GM18858 (cell line): ENCODE measurements around the gene ZDHHC19.
"Not testable (repeated sequence)": the region's sequence is repeated elsewhere in the genome, so short reads cannot be mapped to it uniquely, and the experiment has no call there.

ENCODE experiments used
- ATAC-seq: cut with Tn5 transposase; IDR thresholded peaks from one replicate; pipeline ENCODE4 v1.9.1; 2021; ENCODE audit not compliant: unreplicated experiment

The ZDHHC19 gene

DNA sequence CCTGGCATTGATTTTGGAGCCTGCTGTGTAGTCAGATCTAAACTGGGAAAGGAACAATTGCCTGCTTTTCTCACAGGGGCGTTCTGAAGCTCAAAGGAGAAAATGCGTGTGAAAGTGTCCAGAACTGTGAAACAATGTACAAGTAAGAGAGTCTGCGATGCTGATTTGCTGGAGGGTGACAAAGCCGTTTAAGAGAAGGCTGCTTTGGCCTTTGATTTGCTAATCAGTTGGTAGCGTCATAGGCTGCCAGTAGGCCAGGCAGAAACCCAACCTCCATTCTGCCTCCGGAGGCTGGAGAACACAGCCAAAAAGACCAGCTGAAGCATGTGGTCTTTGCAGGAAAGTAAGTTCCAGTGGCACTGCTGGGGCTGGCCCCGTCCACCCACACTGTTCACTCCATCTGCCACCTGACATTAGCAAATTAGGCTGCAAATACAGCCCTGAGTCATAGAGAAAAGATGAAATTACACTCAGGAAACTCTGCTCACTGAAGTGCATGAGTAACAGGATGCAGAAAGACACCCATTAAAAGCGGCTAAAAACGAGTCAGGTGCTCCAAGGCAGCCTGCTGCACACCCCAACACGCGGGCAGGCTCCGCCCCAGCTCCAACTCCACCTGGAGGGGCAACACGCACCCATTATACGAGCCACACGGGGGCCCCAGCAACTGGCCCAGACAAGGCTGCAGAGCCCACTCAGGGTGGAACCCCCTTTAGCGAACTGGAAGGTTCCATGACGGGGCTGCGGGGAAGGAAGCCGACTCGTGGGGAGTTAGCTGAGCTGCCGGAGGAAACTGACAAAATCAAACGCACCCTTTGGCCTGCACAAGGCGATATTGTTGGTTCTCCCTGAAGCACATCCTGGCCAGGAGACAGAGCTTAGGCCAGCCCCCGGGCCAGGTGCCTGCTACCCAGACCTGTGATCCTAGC is 31.6 kb downstream of the ZDHHC19 start:
- ATAC-seq, result peak; percentile 59

DNA sequence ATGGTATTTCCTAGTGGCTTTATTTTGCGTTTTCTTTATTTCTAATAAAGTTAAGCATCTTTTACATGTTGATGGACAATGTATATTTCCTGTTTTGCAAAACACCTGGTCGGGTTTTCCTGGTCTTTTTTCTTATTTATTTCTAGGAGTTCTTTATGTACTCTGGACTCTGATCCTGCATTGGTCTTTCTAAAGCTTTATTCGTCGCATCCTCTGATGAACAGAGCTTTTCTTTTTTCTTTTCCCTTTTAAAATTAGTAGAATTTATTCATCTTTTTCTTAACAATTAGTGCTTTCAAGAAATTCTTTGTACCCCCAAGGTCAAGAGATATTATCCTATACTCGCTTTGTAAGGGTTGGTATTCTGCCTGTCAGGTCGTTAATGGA is 32.2 kb downstream of the ZDHHC19 start:
- no peak for ATAC-seq

DNA sequence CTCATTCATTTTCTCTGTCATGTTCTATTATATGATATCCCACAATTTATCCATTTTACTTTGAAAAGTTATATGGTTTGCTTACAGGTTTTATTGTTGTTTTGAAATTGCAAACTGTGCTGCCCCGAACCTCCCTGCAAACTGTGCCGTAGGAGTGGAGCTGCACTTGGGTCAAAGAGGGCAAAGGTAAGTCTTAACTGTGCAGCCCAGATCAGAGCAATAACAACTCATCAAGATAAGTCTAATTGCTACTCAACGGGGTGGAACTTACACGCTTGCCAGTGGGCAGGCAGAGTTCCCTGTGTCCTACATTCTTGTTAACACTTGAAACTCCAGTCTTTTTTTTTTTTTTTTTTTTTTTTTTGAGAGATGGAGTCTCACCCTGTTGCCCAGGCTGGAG is 33.2 kb downstream of the ZDHHC19 start:
- ATAC-seq, result no peak

DNA sequence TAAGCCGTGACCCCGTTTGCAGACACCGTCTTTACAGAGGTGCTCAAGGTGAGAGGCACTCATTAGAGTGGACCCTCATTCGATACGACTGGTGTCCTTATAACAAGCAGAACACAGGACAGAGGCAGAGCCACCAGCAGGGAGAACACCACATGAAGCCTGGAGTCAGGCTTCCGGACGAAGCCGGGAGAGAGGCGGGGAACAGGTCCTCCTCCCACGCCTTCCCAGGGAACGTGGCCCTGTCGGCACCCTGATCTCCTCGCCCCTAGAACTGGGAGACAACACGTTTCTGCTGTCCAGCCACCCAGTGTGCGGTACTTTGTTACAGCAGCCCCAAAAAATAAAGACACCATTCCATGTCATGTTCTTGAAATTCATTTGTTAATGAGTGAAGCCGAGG is 33.6 kb downstream of the ZDHHC19 start:
- ATAC-seq, result no peak

DNA sequence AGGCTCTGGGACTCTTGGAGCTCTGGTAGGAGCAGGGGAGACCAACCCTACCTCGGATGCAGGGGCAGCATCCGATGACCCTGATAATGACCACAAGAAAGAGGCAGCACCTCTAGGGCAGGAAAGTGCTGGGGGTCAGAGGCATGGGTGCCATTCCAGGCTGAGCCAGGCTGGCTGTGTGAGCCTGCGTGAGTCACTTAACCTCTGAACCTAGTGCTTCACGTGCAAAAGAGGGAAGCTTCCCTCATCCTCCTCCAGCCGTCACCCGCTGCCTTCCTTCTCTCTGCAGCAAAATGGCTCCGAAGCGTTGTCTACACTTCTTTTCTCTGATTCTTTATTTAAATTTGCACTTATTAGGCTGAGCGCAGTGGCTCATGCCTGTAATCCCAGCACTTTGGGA is 35.5 kb downstream of the ZDHHC19 start:
- no peak for ATAC-seq

DNA sequence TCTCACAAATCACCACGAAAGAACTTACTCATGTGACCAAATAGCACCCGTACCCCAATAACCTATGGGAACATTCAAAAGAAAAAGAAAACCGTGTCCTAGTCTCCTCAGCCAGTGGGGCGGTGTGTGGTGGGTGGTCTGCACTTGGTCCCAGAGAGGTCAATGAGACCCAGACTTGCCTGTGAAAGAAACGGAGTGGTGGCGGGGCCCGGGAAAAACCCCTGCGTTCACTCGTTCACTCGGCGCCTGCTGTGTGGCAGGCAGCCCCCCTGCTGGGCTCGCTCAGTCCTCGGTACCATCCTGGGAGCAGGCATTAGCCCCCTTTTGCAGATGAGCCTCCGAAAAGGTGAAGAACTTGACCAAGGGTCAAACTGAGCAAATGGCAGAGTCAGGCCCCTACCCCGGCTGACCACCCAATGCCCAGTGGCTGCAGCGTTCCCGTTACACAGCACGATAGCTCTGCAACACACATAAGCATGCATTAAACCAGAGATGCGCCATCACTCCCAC is 36.0 kb downstream of the ZDHHC19 start:
- ATAC-seq, result no peak

DNA sequence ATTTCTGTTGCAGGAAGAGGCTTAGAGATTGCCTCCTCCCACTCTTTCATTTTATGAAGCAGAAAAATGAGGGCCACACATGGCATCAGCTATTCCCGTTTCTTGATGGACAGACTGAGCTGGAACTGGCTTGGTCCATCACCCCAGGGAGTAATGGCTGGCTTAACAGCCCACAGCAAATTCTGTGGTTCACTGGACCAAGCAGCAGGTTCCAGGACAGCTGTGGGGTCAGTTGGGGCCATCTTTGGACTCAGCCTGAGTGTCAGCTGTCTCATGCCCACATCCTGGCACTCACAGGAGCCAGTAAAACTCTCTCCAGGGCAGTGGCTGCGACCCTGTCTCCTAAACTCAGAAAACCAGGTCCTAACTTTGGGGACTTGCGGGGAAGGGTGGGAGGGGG is 36.5 kb downstream of the ZDHHC19 start:
- no peak for ATAC-seq

DNA sequence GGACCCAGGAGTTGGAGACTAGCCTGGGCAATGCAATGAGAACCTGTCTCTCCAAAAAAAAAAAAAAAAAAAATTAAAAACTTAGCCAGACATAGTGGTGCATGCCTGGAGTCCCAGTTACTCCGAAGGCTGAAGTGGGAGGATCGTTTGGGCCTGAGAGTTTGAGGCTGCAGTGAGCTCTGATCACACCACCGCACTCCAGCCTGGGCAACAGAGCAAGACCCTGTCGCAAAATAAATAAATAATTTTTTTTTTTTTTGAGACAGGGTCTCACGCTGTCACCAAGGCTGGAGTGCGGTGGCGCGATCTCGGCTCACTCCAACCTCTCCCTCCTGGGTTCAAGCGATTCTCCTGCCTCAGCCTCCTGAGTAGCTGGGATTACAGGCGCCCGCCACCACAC is 40.9 kb downstream of the ZDHHC19 start:
- ATAC-seq, result not testable (repeated sequence)

DNA sequence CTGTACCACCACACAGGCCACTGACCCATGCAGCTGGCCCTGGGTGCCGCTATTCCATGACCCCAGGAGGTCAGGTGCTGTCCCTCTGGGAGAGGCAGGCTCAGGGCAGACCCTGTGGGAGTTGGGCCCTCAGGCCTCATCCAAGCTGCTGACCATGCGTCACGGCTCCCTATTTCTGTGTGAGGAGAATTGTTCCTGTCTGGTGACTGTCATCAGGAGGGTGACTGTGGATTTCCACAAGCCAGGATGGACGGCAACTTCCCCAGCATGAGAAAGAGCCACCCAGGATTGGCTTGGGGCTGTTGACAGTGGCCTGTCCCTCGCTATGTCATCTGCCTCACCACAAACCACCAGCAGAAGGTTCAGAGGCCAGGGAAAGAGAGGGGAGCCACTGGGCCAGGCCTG is 41.4 kb downstream of the ZDHHC19 start:
- ATAC-seq, result no peak

DNA sequence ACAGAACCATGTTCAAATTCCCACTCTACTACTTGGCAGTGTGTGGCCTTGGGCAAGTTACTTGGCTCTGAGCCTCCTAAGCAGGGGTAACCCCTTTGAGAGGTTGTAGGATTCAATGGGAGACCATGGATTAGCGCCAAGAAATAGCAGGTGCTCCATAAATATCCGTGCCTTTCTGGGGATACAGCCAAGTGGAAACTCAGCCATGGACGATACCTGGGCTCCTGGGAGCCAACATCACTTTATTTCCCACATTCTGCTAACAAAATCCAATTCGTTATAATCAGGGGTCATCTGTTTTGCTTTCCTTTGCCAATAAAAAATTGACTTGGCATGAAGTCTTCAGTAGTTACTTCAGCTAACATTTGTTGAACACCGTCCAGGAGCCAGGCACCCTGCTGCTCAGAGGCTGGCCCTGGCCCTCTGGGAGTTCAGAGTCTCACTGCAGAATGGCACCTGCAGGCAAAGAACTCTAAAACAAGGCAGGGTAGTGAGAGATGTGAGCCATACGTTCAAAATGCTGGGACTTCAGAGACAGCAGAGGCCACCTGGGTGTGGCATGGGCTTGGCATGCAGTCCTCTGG is 42.3 kb downstream of the ZDHHC19 start:
- no peak for ATAC-seq

DNA sequence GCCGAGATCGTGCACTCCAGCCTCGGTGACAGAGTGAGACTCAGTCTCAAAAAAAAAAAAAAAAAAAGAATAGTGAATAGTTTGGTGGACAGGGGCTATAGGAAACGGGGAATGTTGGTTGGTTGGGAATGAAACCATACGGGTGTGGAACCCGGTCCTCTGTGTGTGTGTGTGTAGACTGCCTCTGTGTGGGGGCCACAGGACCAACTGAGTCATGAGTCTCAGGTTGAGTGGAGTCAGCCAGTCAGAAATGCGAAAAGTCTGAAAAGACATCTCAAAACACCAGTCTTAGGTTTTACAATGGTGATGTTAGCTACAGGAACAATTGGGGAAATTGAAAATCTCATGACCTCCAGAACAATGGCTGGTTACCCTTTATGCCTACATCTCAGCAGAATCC is 44.5 kb downstream of the ZDHHC19 start:
- no peak for ATAC-seq

DNA sequence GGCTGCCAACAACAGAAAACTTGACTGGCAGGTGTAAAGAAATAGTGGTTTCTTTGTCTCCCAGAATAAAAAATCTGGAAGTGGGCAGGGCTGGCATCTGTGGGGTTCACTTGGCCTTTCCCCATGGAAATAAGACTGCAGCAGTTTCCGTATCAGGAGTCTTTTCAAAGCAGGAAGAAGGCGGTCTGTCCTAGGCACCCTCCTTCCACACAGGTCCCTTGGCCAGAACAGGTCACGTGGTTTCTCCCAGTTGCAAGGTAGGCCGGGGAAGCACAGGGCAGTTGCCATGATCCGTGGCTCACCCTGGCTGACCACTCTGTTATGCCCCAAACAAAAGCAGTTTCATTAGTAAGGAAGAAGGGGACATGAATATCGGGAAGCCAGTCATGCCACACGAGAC is 45.4 kb downstream of the ZDHHC19 start:
- ATAC-seq, result no peak

DNA sequence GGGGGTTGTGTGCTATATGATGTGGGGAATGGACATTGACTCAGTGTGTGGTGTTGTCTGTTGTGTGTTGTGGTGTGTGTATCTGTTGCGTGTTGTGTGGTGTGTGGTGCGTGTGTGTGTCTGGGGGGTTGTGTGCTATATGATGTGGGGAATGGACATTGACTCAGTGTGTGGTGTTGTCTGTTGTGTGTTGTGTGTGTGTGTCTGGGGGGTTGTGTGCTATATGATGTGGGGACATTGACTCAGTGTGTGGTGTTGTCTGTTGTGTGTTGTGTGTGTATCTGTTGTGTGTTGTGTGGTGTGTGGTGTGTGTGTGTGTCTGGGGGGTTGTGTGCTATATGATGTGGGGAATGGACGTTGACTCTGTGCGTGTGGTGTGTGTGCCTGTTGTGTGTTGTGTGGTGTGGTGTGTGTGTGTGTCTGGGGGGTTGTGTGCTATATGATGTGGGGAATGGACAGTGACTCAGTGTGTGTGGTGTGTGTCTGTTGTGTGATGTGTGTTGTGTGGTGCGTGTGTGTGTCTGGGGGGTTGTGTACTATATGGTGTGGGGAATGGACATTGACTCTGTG is 46.1 kb downstream of the ZDHHC19 start:
- not testable (repeated sequence) for ATAC-seq

DNA sequence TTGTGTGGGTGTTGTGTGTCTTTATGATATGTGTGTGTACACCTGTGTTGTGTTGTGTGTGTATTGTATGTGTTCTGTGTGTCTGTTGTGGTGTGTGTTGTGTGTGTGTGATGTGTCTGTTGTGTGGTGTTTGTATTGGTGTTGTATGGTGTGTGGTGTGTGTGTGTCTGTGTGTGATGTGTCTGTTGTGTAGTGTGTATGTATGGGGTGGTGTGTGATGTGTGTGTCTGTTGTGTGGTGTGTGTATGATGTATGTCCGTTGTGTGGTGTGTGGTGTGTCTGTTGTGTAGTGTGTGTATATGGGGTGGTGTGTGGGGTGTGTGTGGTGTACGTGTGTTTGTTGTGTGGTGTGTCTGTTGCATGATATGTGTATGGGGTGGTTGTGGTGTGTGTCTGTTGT is 46.6 kb downstream of the ZDHHC19 start:
- ATAC-seq, result no peak

DNA sequence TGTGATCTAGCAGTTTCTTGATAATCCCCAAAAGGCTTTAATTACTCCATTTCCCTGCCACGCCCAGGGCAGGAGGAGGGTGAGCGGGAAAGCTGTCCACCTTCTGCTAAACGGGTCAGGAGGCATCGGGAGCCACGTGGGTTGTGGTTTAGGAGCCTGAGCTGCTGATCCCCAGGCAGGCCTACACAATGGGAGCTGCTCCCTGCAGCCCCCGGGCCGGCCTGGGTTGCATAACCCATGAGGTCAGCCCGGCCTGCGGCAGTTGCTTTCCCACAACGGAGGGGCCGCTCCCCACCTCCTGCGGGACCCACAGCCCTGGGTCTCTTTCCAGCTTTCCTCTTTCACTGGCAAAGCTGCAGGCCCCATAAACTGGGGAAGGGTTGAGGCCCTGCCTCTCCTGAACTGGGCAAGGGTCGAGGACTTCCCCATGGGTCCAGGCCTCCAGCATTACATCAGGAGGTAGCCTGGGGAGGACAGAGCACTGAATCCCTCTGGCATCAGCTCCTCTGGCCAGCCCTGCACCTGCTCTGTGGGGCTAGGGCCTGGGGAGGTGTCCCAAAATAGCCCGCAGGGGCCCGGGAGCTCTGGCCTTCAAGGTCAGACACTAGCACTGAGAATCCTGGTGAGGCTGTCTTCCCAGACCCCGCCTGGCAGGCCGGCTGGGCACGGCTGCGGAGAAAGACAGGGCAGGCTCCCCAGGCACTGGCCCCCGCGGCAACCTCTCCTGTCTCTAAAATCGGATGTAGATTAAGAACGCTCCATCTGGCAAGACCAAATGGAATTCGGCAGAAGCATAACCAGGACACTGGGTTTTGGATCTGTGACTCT is 47.3 kb downstream of the ZDHHC19 start:
- no peak for ATAC-seq

DNA sequence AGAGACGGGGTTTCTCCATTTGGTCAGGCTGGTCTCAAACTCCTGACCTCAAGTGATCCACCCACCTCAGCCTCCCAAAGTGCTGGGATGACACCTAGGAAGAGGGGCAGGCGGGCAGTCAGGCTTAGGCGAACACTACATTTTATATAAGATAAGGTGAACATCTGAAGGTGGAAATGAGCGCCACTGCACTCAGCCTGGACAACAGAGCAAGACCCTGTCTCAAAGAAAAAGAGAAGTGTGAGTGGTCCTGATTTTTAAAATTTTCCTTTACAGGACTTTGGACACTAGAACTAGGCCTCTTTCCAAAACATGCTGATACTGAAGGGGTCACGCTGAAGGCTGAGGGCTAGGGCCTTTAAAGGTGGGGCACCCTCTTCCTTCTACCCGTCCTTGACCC is 48.0 kb downstream of the ZDHHC19 start:
- no peak for ATAC-seq

DNA sequence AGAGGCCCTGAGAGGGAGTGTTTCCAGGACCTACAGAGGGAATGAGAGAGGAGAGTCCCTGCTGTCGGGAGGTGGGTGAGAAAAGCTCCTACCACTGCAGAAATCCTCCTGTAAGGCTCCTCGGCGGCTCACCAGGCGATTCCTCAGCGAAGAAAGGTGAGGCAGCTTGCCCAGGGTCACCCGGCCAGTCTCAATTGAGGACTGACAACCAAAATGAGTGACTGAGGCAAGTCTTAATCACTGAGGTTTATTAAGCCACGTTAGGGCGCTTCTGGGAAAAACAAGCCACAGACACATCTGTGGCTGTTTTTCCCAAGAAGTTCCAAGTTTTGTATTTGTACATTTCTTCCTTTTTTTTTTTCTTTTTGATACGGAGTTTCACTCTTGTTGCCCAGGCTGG is 48.5 kb downstream of the ZDHHC19 start:
- no peak for ATAC-seq

DNA sequence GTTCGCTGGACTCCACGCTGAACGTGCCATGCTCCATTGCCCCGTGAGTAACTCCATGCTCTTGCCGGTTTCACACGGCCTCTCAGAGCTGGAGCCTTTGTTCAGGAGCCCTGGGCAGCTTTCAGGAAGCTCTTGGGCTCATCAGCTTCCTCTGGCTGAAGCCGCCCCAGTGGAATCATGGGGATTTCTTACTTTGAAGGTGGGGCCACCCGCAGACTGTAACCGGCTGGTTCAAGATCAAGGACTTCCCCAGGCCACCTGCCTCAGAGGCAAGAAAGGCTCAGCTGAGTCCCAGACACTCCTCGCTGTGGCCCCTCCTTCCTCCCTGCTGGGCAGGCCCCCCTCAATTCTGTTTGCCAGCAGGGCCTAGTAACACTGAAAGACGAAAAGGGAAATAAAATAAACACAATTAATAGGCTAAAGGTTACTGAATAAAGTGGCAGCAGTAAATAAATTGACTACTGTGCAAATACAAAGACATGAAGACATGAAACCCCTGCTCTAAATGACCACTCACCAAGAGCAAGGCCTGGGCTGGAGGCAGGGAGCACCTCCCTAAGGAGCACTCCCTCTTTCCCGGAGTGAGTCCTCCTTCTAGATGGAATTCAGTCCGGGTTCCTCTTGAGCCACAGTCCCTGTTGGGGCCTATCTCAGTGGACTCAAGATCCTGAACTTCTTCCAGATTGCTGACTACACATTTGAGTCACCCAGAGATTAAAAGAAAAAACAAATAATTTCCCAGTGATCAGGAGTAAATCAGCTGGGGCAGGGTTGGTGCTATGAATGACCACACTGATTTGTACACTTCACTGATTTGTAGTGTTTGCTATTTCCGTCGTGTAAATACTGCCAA is 51.0 kb downstream of the ZDHHC19 start:
- ATAC-seq, result no peak

DNA sequence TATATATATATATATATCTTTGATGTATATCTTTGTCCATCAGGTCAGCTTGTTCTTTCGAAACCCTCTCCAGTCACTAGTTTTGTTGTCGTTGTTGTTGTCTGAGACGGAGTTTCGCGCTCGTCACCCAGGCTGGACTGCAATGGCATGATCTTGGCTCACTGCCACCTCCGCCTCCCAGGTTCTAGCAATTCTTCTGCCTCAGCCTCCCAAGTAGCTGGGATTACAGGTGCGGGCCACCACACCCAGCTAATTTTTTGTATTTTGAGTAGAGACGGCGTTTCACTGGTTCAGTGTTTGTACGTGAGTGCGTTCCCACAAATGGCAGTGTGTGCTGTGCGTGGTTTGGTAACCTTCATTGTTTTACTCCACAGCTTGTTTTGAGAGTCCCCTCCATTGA is 51.7 kb downstream of the ZDHHC19 start:
- ATAC-seq, result no peak

DNA sequence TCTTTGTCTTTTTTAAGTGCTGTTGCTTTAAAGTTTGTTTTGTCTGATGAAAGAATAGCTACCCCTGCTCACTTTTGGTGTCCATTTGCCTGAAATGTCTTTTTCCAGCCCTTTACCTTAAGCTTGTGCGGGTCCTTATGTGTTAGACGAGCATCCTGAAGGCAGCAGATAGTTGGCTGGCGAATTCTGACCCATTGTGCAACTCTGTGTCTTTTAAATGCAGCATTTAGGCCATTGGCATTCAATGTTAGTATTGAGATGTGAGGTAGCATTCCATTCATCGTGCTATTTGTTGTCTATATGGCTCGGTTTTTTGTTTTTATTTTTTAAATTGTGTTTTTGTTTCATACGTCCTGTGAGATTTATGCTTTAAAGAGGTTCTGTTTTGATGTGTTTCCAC is 55.0 kb downstream of the ZDHHC19 start:
- ATAC-seq, result no peak
